ENCODE results near the gene RBM12.

DNA sequence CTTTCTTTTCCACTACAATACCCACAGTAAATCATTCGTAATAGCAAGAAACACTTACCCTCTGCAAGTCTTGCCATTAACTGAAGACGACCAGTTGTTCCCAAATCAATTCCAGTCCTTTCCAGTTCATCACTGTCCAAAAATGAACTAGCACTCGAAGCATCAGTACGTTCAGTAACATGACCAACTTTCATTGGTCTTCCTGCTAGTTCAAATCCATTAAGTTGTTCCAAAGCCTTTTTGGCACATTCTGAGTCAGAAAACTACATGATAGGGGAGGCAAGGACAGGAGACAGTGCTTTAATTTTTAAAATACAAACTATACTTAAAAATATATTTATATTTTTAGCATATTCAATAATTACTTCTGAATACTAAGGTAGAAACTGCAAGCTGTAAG, 49.4 kb upstream of the RBM12 start:
- no peak for TF ChIP-seq POLR2A (IDR thresholded peaks at IDR 0.05; ENCODE audit: low read length)
- no peak for TF ChIP-seq GATA1 (IDR thresholded peaks at IDR 0.05; ENCODE audit: low read depth, low read length)
